Mammary epithelial cell (primary cell): ENCODE measurements around the gene IRF6.

Experiments
- CTCF ChIP-seq, 2 donors: IDR thresholded peaks in 1 of 2; conservative IDR thresholded peaks in 1 of 2; 2 replicates each; pipeline ENCODE4 v1.5.1; 2011 to 2012; ENCODE audit warnings: inconsistent platforms in 2 of 2, low read length in 2 of 2, mild to moderate bottlenecking in 2 of 2, control low read depth in 1 of 2, low read depth in 1 of 2; ENCODE audit not compliant: insufficient read depth in 1 of 2; ENCODE audit errors: extremely low read depth in 1 of 2
- EZH2 ChIP-seq: IDR thresholded peaks from 2 replicates; pipeline ENCODE4 v1.6.1; 2012; ENCODE audit warnings: low read length, inconsistent platforms, borderline replicate concordance

- TF ChIP-seq CTCF (conservative IDR thresholded peaks at IDR 0.05 in 1 of 2, IDR thresholded peaks at IDR 0.05 in 1 of 2; ENCODE audit: extremely low read depth in 1 of 2, insufficient read depth in 1 of 2, low read depth in 1 of 2, low read length in 2 of 2) (no peak), EZH2 (no peak)
Observed at GRCh38 chr1:209854196-209854595, 48.3 kb upstream of the IRF6 start.
